HG03045 (cell line): Measurements from ENCODE around the gene IGFBP5.

Experiments
- ATAC-seq: cut with Tn5 transposase; IDR thresholded peaks from one replicate; pipeline ENCODE4 v1.9.1; 2021; ENCODE audit warnings: mild to moderate bottlenecking, moderate library complexity; ENCODE audit not compliant: unreplicated experiment

The IGFBP5 gene

DNA sequence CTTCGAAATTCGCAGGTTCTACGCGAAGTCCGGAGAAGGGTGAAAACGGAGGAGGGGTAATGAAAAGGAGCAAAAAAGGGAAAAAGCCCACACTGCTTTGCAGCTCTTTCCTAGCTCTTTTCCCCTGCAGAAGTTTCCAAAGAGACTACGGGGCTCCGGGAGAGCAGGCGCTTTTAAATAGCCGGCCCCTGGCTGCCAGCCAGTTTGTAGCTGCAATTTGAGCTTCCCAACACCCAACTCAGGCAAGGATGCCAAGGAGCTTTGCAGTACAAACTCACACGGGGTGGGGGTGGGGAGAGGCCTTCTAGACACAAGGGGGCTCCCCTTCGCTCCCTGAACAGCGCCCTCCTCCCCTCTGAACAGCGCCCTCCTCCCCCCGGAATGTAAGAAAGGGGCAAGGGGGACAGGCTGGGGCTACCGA lies at the start of gene IGFBP5:
TSS of gene IGFBP5 (minus strand) at position 149 of the 421 bp plus-strand sequence. CDS start 774 bp downstream, outside the sequence.
- no peak for ATAC-seq

GRCh38 chr2:216743781-216744180 lies 48.4 kb upstream of the IGFBP5 start:
- no peak for ATAC-seq

DNA sequence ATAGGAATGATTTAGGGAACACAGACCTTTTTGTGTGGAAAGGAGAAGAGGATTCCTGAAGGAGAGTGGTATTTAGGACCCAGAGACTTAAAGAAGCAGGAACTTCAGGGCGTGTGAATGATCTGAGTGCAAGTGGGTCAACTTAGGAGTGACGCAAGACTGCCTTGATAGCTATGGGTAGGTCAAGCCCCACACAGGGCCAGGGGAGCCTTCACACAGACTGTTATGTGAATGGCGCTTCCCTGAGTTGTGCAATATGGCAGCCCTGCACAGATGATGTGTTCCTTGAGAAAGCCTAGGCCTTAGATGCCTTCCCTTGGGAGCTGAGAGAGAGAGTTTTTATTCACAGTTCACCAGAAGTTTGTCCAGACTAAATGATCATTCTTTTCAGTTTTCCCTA lies 47.1 kb upstream of the IGFBP5 start:
- no peak for ATAC-seq

DNA sequence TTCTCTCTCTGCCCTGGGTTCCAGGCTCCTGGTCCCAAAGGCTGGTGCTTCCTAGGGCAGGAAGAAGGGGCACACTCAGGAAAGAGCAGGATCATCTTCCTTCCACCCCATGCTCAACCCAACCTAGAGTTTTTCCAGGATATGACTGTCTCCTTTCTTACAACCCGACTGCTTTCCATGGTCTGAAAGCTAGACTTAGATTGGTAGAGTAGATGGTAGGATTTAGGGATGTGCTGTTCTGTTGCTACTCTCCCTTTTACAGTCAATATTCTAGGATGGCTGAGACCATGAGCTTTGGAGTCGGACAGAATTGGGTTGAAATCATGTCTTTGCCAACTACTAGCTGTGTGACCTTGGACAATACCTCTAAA lies 45.9 kb upstream of the IGFBP5 start:
- no peak for ATAC-seq

GRCh38 chr2:216740557-216741222 lies 45.3 kb upstream of the IGFBP5 start:
- ATAC-seq, result no peak

DNA sequence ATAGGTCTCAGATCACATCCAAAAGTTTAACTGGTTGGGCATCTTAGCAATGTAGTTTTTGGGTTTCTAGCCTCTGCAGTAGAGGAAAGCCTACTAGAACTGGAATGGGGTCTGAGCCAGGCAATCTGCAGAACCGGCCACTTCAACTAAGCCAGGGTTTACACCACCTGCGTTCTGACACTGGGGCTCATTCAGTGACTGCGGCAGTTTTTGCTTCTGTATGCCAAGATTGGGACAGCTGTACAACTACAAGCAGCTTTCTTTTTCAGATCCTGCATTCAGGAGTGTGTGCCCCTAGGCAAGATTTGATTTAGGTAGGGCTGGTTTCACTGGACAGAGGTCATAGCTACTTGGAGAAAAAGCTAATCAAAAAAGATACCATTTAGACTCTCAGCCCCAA lies 43.7 kb upstream of the IGFBP5 start:
- no peak for ATAC-seq

- ATAC-seq, result no peak
Measured at GRCh38 chr2:216737676-216738075, 42.3 kb upstream of the IGFBP5 start.

DNA sequence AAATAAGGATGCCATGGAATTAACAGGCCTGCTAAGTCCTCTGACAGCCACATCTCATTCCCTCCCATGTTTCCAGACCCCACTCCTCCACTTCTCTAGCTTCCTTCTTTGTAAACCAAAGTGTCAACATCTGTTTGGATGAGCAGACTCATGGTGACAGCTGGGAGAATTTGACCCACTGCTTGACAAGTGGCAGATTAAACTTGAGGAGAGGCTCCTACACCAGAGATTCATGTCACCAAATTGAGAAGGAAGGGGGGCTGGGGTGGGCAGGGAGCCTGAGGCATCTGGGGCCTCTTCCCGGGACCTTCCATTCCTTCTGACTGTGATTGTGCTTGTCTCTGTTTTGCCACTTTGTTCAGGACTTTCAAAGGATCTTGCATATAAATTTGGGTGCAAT lies 41.0 kb upstream of the IGFBP5 start:
- ATAC-seq, result no peak

DNA sequence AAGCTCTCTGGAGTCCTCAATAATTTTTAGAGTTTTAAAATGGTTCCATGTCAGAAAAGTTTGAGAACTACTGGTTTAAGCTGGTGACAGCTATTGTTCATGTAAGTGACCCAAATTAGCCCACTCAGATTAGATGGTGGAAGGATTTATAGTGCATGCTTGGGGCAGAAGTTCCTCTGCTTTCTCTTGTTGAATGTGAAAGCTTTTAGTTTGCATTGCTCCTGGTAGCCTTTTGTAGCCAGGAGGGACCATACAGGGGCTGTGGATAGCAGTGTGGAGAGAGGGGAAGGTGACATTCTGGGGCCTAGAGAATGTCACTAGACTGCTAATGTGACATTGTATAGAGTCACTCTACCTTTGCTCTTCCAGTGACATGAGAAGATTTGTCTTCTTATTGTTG lies 40.3 kb upstream of the IGFBP5 start:
- no peak for ATAC-seq

GRCh38 chr2:216735086-216735485 lies 39.7 kb upstream of the IGFBP5 start:
- ATAC-seq, result no peak

- no peak for ATAC-seq
Measured at GRCh38 chr2:216733046-216733445, 37.7 kb upstream of the IGFBP5 start.

DNA sequence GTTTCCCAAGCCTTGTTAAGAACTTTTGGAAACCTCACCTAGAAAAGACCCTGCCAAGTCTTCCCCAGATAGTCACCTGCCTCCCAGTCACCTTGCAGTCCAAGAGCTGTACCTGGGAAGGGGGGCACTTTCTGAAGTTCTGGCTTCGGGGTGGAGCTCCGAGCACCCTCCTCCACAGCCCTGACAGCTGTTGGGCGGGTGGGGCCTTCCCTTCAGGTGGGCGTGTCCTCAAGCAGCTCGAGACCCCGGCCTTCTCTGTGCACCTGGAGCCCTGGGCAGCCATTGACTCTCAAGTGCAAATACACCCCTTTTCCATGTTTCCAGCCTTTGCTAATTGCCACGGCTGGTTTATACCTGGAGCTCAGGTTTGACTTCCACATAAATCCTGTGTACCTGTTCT lies 37.0 kb upstream of the IGFBP5 start:
- ATAC-seq, result no peak

GRCh38 chr2:216731465-216731864 lies 36.1 kb upstream of the IGFBP5 start:
- no peak for ATAC-seq

DNA sequence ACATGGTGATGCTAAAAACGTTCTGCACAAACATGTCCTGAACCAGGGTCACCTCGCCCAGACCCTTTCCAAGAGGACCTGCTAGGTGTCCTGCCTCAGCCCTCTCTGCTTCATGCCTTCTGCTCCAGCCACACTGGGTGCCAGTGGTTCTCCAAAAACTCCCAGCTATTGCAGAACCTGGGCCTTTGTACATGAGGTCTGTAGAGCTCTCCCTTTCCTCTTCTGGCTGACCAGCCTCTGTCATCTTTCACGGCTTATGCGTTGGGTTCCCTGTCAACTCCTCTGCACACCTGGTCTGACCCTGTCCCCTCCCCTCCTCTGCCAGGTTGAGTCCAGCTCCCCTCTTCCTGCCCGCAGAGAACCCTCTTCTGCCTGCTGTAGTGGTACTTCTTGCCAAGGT lies 35.5 kb upstream of the IGFBP5 start:
- no peak for ATAC-seq

- ATAC-seq, result no peak
Measured at GRCh38 chr2:216727346-216728122, 32.2 kb upstream of the IGFBP5 start.

DNA sequence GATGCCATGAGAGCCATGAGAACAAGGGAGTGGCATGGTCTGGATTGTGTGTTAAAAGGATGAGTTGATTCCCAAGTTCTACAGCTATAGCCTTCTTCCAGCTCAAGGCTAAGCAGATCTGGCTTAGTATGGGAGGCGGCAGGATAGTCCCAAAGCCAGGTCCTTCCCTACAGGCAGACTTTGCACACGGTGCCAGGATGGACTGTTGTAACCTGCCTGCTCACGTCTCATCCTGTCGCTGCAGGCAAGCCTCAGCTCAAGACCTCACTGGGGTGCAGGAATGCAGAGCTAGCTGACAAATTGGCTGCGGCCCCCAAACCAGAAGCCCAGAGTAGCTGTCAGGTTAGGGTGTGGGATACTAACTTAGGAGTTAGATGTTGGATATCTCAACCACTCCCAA lies 28.8 kb upstream of the IGFBP5 start:
- no peak for ATAC-seq

- no peak for ATAC-seq
Measured at GRCh38 chr2:216721141-216721540, 25.8 kb upstream of the IGFBP5 start.

GRCh38 chr2:216720722-216721121 lies 25.4 kb upstream of the IGFBP5 start:
- no peak for ATAC-seq

DNA sequence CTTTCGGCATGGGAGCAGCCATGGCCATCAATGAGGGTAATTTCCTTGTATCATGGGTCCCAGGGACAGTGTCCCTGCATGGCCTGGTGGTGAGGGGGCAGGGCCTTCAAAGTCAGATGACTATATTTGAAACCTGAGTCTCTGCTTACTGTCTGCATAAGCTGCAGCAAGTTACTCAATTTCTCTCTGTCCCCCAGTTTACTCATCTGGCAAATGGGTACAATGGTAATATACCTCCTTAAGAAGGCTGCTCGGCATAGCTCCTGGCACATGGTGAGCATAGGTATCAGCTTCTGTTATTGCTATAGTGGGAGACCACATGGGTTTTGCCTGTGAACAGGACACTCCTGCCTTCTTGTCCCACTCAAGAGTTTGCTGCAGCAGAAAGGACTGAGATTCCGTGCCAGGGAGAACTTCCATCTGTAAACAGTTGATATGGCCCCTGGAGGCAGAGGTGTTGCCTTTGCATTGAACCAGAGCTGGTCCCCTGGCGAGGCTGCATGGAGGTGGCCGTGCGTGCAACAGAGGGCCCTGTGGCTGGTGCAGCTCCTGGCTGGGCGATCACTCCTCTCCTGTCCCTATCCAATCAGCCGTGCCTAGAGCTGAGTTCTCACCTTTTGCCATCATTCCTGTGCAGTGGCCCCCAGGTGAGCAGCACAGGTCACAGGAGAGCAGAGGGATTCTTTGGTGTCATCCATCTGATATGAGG lies 22.7 kb upstream of the IGFBP5 start:
- no peak for ATAC-seq

- ATAC-seq, result no peak
Measured at GRCh38 chr2:216717491-216717901, 22.1 kb upstream of the IGFBP5 start.

- no peak for ATAC-seq
Measured at GRCh38 chr2:216716109-216716508, 20.8 kb upstream of the IGFBP5 start.

- ATAC-seq, result no peak
Measured at GRCh38 chr2:216715402-216715974, 20.1 kb upstream of the IGFBP5 start.
